Measurements from ENCODE around the gene PSAT1. TPM values are rescaled to one million over a fixed set of nuclear protein-coding genes. Genes with fewer than 3 reads are reported as not detected.

Gene PSAT1
- total and polyA plus RNA-seq, 2 of the 8 experiments (the other 6 are each of a cell fraction or from before 2014, with no cell fraction given) = 204 to 341 TPM

DNA sequence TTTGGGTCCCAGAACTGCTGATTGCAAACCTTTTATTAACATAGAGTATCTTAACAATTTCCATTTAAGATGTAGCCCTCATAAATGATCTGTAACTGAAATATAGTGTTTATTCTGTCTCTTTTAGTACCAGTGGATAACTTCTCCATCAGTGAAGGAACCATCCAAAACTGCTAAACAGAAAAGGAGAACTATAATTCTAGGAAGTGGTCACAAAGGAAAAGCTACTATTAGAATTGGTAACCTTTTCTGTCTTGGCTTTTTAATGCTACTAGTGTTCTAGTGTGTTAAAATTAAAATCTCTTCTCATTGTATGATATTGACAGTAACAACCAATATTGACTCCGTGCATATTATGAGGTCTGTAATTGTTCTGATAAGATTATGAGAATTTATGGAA, 48.3 kb upstream of the PSAT1 start:
- Histone ChIP-seq H3K4me2 (ENCODE audit: insufficient read depth in 1 of 2, low read depth in 2 of 2, low read length in 2 of 2) (no peak overlapping the region), H2AK5ac (ENCODE audit: low read depth, low read length) (no peak overlapping the region), H2BK20ac (ENCODE audit: low read length) (no peak overlapping the region), H3K79me2 (ENCODE audit: control insufficient read depth in 1 of 2, insufficient read depth in 2 of 2, low read length in 2 of 2) (no peaks in the 10 kb centered on the region), H3K36me3 (ENCODE audit: control insufficient read depth in 2 of 4, insufficient read depth in 4 of 4, low read length in 3 of 4) (peaks cover 2 to 33% (median 8%) of the 10 kb centered on the region in 4 experiments; a peak in 4 of 8 replicates), H3K27ac (ENCODE audit: low read depth, low read length) (no peak overlapping the region), H4K91ac (replicated peaks; ENCODE audit: insufficient read length, low read length) (no peak overlapping the region), H3K23ac (ENCODE audit: insufficient read length) (no peak overlapping the region), H3K4me1 (replicated peaks in 1 of 4; ENCODE audit: control insufficient read depth in 3 of 4, insufficient read depth in 4 of 4, low read length in 3 of 4) (no peaks in the 10 kb centered on the region), H4K5ac (ENCODE audit: insufficient read length, low read depth, low read length) (no peak overlapping the region), H2BK5ac (ENCODE audit: low read depth, low read length) (no peak overlapping the region), H3K79me1 (ENCODE audit: low read depth, low read length) (no peaks in the 10 kb centered on the region), H2BK15ac (ENCODE audit: low read length) (no peak overlapping the region), H2BK120ac (replicated peaks; ENCODE audit: low read depth, low read length) (no peak overlapping the region), H3K4me3 (ENCODE audit: extremely low read depth in 1 of 4, insufficient read depth in 2 of 4, low read depth in 3 of 4, low read length in 4 of 4) (no peak overlapping the region), H3K18ac (ENCODE audit: extremely low read depth, low read length) (no peak overlapping the region), H2BK12ac (ENCODE audit: low read depth, low read length) (no peak overlapping the region), H4K8ac (ENCODE audit: extremely low read depth, insufficient read depth, low read length) (no peak overlapping the region), H3K9ac (replicated peaks in 1 of 4; ENCODE audit: extremely low read depth in 1 of 4, low read depth in 3 of 4, low read length in 3 of 4) (no peak overlapping the region), H3K14ac (ENCODE audit: insufficient read length) (no peak overlapping the region), H2AFZ (ENCODE audit: low read length) (no peak overlapping the region), H4K20me1 (replicated peaks in 1 of 2; ENCODE audit: control insufficient read depth in 1 of 2, insufficient read depth in 2 of 2, low read length in 2 of 2) (no peaks in the 10 kb centered on the region), H3K27me3 (replicated peaks in 1 of 4; ENCODE audit: control insufficient read depth in 3 of 4, extremely low read depth in 1 of 4, insufficient read depth in 3 of 4, low read length in 3 of 4) (no peaks in the 10 kb centered on the region), H3K56ac (replicated peaks; ENCODE audit: insufficient read length, low read depth, low read length) (no peak overlapping the region), H3K9me3 (ENCODE audit: insufficient read depth in 2 of 2, low read depth in 1 of 2, low read length in 1 of 2) (no peaks in the 10 kb centered on the region), H3K23me2 (ENCODE audit: low read depth, low read length) (no peaks in the 10 kb centered on the region), H3K4ac (replicated peaks; ENCODE audit: insufficient read length, low read depth, low read length) (no peak overlapping the region)
- POLR2A ChIA-PET (ENCODE audit: partially characterized antibody) = interaction anchor here (1.3 to 1.7 kb wide), 3 partner anchors 48 to 62 kb away, joined by 3 to 10 read pairs (median 3); partner anchors contain the start of gene PSAT1
- 92% methylated on average over 1 of the region's 1 CpG; no CpG with 5 or more reads in 1 of the 2 experiments for WGBS, 2 experiments (ENCODE audit: extremely low coverage in 1 of 2, insufficient coverage in 1 of 2, insufficient read length in 1 of 2, insufficient replicate concordance in 2 of 2, low coverage in 1 of 2, low lambda C conversion rate in 2 of 2, missing lambda C conversion rate in 1 of 2)
- CTCF ChIA-PET (ENCODE audit: partially characterized antibody) = interaction anchor here (1.1 kb wide), 1 partner anchor 131 kb away, joined by 3 read pairs; no protein-coding TSS in a partner anchor
- DNase-seq (ENCODE audit: low read depth in 1 of 2, low spot score in 2 of 2) (no peak), FAIRE-seq (no peak)
- TF ChIP-seq, protein P1, sequence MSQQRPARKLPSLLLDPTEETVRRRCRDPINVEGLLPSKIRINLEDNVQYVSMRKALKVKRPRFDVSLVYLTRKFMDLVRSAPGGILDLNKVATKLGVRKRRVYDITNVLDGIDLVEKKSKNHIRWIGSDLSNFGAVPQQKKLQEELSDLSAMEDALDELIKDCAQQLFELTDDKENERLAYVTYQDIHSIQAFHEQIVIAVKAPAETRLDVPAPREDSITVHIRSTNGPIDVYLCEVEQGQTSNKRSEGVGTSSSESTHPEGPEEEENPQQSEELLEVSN (IDR thresholded peaks at IDR 0.05) = no peak
- TF ChIP-seq ASH2L (IDR thresholded peaks at IDR 0.05; ENCODE audit: low read length) (no peak), PHF8 (conservative IDR thresholded peaks at IDR 0.05; ENCODE audit: low read depth, low read length) (no peak), RXRA (IDR thresholded peaks at IDR 0.05; ENCODE audit: insufficient read depth, low read depth, low read length) (no peak), TBP (IDR thresholded peaks at IDR 0.05; ENCODE audit: low read depth, low read length) (no peak), RAD21 (IDR thresholded peaks at IDR 0.05 in 1 of 2, conservative IDR thresholded peaks at IDR 0.05 in 1 of 2; ENCODE audit: low read depth in 2 of 2, low read length in 2 of 2) (no peak), KDM1A (IDR thresholded peaks at IDR 0.05; ENCODE audit: borderline replicate concordance, low read length) (no peak), SP4 (IDR thresholded peaks at IDR 0.05; ENCODE audit: low read length) (no peak), CHD2 (IDR thresholded peaks at IDR 0.05; ENCODE audit: low read length) (no peak), JUND (IDR thresholded peaks at IDR 0.05; ENCODE audit: low read length) (no peak), TAF7 (optimal IDR thresholded peaks at IDR 0.05; ENCODE audit: borderline replicate concordance, low read depth, low read length) (no peak), HDAC2 (IDR thresholded peaks at IDR 0.05; ENCODE audit: borderline replicate concordance in 1 of 2, low read depth in 2 of 2, low read length in 2 of 2) (no peak), SIN3A (conservative IDR thresholded peaks at IDR 0.05 in 1 of 2, IDR thresholded peaks at IDR 0.05 in 1 of 2; ENCODE audit: low read depth in 1 of 2, low read length in 2 of 2) (no peak)

All from H1 (cell line).